ES-I3 (cell line): ENCODE measurements around the gene ZIC2.
"Not testable (repeated sequence)": the region's sequence is repeated elsewhere in the genome, so short reads cannot be mapped to it uniquely, and the experiment has no call there.

Experiments
- H3K36me3 ChIP-seq: 2 replicates; pipeline ENCODE4 v1.6.1; 2013; ENCODE audit warnings: mild to moderate bottlenecking, low read length, control low read depth, moderate library complexity; ENCODE audit not compliant: insufficient read depth
- H3K4me1 ChIP-seq: 2 replicates; pipeline ENCODE4 v1.6.1; 2013; ENCODE audit warnings: mild to moderate bottlenecking, control low read depth, low read length; ENCODE audit not compliant: insufficient read depth
- H3K9ac ChIP-seq: 2 replicates; pipeline ENCODE4 v1.6.1; 2013; ENCODE audit warnings: low read depth, mild to moderate bottlenecking, low read length, moderate library complexity
- H3K9me3 ChIP-seq: 2 replicates; pipeline ENCODE4 v1.6.1; 2013; ENCODE audit warnings: mild to moderate bottlenecking, low read length, moderate library complexity; ENCODE audit not compliant: control insufficient read depth, insufficient read depth

Gene ZIC2

DNA sequence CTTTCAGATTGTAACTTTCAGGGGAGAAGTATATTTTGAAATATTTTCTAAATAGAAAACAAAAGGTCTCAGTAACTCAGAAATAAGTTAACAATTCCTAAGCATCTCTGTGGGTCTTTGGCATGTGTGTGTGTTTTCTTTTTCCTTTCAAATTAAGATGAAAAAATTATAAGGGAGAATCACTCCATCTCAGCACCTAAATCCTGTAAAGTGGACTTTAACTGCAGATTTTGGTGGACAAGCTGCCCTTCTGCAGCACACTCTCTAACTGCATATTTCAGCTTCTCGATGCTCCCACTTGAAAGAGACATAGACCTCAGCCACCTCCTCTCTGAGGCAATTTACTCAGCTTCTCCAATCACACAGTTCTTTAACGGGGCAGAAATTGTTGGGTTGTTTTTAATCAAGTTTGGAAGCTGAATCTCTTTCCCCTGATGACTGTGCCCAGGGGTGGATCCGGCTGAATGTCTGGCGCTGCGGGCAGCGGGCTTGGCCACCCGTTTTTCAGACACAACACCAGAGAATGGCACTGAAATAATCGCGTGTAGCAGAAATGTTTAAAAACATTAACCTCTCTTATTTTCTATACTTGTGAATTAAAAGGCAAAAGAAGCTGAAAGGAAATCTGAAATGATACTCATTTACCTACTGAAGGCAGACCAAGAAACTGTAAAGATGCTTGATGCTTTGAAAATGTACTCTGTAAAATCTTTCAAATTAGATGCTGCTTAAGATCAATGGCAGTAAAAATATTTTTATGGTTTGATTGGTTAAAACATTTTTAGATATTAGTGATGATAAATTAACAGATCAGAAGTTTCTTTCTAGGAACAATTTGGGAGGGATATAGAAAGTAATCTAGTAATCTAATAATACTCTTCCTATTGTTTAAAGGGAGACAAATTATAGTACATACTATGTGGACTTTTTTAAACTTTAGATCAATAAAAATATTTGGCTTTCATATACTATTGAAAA lies 12.4 kb downstream of the ZIC2 start:
- Histone ChIP-seq H3K36me3 (no peaks in the 10 kb centered on the region), H3K9me3 (no peaks in the 10 kb centered on the region), H3K9ac (no peak overlapping the region), H3K4me1 (peaks cover 2% of the 10 kb centered on the region)

DNA sequence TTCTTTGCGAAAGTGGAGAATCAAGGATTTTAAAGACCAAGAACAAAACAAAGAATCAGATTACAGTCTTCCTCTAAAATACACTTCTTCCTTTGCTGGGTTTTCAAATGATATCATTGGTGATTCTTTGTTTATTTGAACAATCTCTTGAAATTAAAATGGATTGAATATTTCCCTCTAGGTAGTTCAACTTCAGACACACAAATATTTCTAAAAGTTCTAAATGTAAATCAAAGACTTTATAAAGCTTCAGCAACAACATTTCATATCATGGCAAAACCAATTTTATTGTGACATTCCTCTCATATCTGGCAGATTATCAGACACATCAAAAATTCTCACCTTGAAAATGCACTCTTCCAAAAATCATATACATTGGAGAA lies 13.0 kb downstream of the ZIC2 start:
- H3K36me3 ChIP-seq = no peaks in the 10 kb centered on the region
- H3K4me1 ChIP-seq = peaks cover 2% of the 10 kb centered on the region
- H3K9me3 ChIP-seq = no peaks in the 10 kb centered on the region
- H3K9ac ChIP-seq = no peak overlapping the region

DNA sequence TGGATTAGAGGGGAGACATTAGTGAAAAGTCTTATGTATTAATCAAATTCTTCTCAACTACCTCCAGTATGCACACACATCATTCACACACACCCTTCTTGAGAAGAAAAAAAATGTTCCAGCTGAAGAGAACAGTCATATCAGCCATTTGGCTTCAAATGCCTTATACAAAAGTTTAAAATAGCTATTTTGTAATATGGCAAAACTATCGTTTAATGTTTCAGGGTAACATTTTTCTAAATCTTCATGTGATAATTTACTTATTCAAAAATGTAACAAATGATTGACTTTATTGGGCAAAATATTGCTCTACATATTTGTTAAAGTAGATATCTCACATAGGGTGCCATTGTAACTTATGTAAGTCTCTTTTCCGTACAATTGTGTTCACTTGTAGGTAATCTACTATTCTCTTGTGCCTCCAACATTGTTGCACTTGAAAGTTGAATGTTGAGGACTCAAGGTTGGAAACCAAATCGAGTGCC lies 13.6 kb downstream of the ZIC2 start:
- Histone ChIP-seq H3K9me3 (no peaks in the 10 kb centered on the region), H3K9ac (no peak overlapping the region; the same call in 1 of the 2 replicates), H3K36me3 (no peaks in the 10 kb centered on the region), H3K4me1 (peaks cover 2% of the 10 kb centered on the region)

DNA sequence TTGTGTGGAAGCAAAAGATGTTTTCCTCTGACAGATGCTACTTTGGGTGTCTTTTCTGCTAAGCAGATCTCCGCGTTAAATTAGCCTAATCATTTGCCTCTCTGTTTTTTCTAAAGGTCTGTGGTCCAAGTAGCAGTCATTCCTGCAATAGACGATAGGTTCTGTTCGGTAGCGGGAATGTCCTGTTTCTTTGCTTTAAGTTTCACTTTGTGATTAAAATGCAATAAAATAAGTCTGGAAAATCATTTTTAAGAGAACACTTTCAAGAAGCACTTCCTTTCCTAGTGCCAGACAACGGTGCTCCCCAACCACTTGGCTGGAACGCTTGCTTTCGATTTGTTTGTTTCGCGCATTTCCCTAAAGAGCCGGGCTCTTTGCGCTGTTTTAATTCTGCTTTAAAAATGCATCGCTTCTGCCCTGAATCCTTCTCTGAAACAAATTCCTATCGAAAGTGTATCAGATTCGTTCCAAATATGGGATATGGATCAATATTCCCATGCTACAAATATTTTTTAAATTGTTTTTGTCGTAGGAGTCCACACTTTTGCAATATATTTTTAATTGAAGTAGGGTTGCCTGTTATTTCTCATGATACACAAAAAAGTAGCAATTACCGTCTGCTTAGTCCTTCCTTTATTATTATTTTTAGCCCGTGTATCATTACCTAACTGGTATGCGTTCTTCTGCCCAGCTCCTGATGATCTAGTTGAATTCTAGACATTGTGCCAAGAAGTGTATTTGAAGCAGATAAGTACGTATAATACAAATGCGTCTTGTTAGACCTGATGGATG lies 14.2 kb downstream of the ZIC2 start:
- H3K4me1 ChIP-seq = peaks cover 2% of the 10 kb centered on the region
- H3K36me3 ChIP-seq = no peaks in the 10 kb centered on the region
- H3K9ac ChIP-seq = peak overlapping the region; percentile 33; the same call in 1 of the 2 replicates
- H3K9me3 ChIP-seq = no peaks in the 10 kb centered on the region

DNA sequence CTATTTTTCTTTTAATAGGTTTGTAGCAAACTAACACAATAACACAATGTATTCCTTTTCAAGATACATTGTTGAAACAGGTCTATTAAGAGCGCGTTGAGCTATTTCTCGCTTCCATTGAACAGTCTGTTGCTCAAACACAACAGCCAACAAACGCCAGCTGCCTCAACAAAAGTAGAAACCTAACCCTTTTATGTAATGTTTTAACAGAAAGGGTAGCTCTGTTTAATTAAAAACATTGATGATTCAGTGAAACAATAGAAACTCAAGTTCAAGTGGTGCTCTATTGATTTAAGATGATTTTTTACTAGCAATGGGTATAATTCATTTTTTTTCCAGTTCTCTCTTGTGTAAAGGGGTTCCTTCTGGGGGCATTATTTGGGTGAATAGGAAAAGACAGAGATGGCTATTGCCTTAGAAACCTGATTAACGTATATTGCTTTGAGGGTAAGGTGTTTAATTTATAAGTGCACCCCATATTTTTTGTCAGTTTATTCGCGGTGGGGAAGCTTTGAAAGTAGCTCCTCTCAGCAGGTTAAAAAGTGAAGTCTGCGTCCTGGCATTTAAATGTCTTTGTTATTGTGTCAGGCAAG lies 14.9 kb downstream of the ZIC2 start:
- Histone ChIP-seq H3K4me1 (peaks cover 2% of the 10 kb centered on the region), H3K9ac (peak overlapping the region; percentile 70; the same call in 1 of the 2 replicates), H3K9me3 (no peaks in the 10 kb centered on the region), H3K36me3 (no peaks in the 10 kb centered on the region)

DNA sequence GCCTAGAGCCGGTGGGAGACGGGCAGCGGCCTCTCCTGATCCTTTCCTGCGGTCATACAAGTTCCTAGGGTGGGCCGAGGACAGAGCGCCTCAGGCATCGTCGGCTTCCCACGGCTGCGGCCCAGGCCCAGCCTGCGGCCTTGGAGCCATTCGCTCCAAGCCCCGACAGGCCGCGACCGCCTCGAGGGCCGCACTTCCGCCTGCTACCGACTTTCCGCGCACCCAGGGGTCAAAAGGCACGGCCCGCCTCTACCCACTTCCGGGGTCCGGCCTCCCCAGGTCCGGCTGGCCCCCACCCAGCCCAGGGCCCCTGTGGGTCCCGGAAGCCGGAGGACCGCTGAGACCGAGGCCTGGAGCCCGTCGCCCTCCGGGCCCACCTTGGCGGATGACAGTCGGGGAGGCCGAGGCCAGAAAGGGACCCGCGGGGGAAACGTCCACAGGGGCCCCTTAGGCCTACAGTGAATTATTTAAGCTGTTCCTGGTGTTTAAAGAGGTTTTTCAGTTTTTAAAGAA lies 16.2 kb downstream of the ZIC2 start:
- H3K4me1 ChIP-seq = peaks cover 2% of the 10 kb centered on the region
- no peaks in the 10 kb centered on the region for H3K9me3 ChIP-seq
- peak overlapping the region; percentile 70 for H3K9ac ChIP-seq
- no peaks in the 10 kb centered on the region for H3K36me3 ChIP-seq

DNA sequence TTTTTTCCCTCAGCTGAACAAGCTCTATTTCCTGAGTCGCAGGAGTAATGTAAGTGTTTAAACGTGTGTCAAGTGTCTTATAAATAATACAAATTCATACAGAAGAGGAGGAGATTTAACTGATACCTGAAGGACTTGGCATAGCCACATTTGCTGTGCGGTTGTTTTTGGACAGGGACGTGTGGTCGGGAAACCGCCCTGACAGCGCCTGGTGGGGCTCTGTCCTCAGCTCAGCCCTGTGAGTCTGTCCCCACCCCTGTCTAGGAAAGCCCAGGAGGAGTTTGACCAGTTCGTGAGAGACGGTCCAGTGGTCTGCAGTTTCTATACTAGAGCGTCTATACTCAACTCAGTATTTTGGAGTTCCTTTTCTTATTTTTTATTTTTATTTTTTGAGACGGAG lies 16.7 kb downstream of the ZIC2 start:
- Histone ChIP-seq H3K9ac (0 out of 2 replicates have a peak overlapping the region, but pooled peaks have one; percentile 70), H3K36me3 (no peaks in the 10 kb centered on the region), H3K4me1 (peaks cover 2% of the 10 kb centered on the region), H3K9me3 (no peaks in the 10 kb centered on the region)

DNA sequence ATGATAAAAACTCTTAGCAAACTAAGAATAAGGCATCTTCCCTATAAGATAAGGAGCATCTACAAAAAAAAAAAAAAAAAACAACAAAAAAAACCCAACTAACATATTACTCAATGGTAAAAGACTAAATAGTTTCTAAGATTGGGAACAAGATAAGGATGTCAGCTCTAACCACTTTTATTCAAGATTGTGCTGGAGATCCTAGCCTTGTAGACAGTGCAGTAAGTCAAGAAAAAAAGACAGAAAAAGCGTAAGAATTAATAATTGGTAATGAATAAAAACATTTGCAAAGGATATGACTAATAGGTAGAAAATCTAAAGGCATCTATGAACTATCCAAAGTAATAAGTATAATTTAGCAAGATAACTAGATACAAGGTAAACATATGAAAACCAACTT lies 33.0 kb downstream of the ZIC2 start:
- Histone ChIP-seq H3K9me3 (no peaks in the 10 kb centered on the region), H3K9ac (no peak overlapping the region), H3K4me1 (no peaks in the 10 kb centered on the region), H3K36me3 (no peaks in the 10 kb centered on the region)

DNA sequence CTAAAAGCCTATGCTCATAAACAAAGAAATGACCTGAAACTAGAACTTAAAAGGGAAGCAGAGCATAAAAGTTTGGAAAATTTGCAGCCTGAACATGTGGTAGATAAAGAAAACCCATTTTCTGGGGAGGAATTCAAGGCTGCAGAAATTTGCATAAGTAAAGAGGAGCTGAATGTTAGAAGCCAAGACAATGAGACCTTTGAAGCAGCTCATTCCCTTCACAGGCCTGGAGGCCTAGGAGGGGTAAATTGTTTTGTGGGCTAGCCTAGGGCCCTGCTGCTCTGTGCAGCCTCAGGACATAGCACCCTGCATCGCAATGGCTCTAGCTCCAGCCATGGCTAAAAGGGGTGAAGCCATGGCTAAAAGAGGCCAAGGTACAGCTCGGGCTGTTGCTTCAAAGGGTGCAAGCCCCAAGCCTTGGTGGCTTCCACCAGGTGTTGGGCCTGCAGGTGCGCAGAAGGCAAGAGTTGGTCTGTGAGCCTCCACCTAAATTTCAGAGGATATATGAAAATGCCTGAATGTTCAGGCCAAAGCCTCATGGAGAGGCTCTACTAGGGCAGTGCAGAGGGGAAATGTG lies 38.3 kb downstream of the ZIC2 start:
- Histone ChIP-seq H3K9ac (no peak overlapping the region), H3K36me3 (no peaks in the 10 kb centered on the region), H3K9me3 (peaks cover 3% of the 10 kb centered on the region; the same call in 1 of the 2 replicates), H3K4me1 (no peaks in the 10 kb centered on the region)

DNA sequence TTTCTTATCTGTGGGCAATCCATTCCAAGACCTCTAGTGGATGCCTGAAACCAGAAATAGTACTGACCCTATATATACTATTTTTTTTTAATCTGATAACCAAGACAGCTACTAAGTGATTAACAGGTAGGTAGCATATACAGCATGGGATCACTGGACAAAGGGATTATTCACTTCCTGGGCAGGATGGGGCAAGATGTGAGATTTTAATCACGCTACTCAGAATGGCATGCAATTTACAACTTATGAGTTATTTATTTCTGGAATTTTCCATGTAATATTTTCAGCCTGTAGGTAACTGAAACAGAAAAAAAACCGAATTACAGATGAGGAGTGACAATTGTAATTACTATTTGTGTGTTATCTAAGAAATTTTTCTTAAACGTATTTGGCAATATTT lies 41.2 kb downstream of the ZIC2 start:
- Histone ChIP-seq H3K4me1 (no peaks in the 10 kb centered on the region), H3K9ac (no peak overlapping the region), H3K36me3 (no peaks in the 10 kb centered on the region), H3K9me3 (peaks cover 3% of the 10 kb centered on the region; the same call in 1 of the 2 replicates)

DNA sequence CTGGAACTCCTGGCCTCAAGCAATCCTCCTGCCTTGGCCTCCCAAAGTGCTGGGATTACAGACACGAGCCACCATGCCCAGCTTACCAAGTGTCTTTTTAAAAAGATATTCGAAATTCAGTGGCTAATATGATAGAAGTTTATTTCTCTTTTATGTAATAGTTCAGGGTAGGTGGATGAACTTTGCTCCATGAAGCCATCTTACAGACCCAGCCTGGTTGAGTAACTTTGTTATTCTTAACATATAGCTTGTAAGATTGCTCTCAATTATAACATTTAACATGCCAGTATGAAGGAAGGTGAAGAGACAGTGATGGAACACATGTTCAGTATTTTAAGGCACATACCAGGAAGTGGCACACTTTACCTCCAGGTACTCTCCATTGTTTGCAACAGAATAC lies 42.4 kb downstream of the ZIC2 start:
- no peaks in the 10 kb centered on the region for H3K36me3 ChIP-seq
- no peak overlapping the region for H3K9ac ChIP-seq
- H3K4me1 ChIP-seq = no peaks in the 10 kb centered on the region
- H3K9me3 ChIP-seq = peaks cover 3% of the 10 kb centered on the region; the same call in 1 of the 2 replicates

DNA sequence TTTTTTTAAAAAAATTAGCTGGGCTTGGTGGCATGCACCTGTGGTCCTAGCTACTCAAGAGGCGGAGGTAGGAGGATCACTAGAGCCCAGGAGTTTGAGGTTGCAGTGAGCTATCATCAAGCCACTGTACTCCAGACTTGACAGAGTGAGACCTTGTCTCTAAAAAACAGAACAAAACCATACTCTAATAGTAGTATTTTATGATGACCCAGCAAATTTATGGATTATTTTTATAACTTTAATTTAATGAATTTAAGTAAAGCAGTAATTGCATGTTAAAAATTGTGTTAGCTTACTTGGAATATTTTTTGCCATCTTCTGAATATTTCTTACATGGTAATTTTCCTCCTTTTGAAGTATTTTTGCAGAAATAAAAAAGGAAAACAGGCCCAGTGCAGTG lies 48.3 kb downstream of the ZIC2 start:
- Histone ChIP-seq H3K9me3 (no peaks in the 10 kb centered on the region), H3K9ac (no peak overlapping the region), H3K4me1 (no peaks in the 10 kb centered on the region), H3K36me3 (no peaks in the 10 kb centered on the region)

DNA sequence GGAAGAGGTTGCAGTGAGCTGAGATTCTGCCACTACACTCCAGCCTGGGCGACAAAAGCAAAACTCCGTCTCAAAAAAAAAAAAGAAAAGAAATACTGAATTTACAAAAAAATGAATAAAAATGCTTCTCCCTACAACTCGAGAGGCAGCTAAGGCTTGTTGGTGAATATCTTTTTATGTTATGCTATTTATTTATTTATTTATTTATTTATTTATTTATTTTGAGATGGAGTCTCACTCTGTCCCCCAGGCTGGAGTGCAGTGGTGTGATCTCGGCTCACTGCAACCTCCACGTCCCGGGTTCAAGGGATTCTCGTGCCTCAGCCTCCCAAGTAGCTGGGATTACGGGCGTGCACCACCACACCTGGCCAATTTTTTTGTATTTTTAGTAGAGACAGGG lies 51.1 kb downstream of the ZIC2 start:
- not testable (repeated sequence) for H3K36me3 ChIP-seq, H3K9me3 ChIP-seq, H3K9ac ChIP-seq, H3K4me1 ChIP-seq

DNA sequence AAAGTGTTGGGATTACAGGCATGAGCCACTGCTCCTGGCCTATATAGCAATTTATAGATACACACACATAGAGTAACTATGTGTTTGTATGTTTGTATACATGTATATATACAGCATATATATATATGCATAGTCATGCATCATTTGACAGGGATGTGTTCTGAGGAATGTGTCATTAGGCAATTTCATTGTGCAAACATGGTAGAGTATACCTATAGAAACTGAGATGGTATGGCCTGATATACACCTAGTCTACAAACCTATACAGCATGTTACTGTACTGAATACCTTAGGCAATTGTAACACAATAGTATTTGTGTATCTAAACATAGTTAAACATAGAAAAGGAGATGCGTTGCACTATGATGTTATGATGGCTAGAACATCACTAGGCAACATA lies 54.4 kb downstream of the ZIC2 start:
- Histone ChIP-seq H3K9me3 (no peaks in the 10 kb centered on the region), H3K9ac (no peak overlapping the region), H3K36me3 (no peaks in the 10 kb centered on the region), H3K4me1 (peaks cover 10% of the 10 kb centered on the region; the same call in 1 of the 2 replicates)
